HFF-Myc (cell line): Measurements from ENCODE around the gene ARRDC5.
"Not testable (repeated sequence)": the region's sequence is repeated elsewhere in the genome, so short reads cannot be mapped to it uniquely, and the experiment has no call there.

Source experiments
- DNase-seq: peaks from one replicate; pipeline ENCODE4 v3.0.0-alpha.2; 2011; ENCODE audit warnings: low read depth; ENCODE audit errors: extremely low read depth
- H3K4me3 ChIP-seq: replicated peaks from 2 replicates; pipeline ENCODE4 v1.5.1; 2011; ENCODE audit warnings: low read depth, mild to moderate bottlenecking, control low read depth, low read length
- CTCF ChIP-seq: IDR thresholded peaks from 2 replicates; pipeline ENCODE4 v1.5.1; 2012; ENCODE audit warnings: mild to moderate bottlenecking, low read depth, low read length, control low read depth; ENCODE audit errors: missing control alignments

Gene ARRDC5

DNA sequence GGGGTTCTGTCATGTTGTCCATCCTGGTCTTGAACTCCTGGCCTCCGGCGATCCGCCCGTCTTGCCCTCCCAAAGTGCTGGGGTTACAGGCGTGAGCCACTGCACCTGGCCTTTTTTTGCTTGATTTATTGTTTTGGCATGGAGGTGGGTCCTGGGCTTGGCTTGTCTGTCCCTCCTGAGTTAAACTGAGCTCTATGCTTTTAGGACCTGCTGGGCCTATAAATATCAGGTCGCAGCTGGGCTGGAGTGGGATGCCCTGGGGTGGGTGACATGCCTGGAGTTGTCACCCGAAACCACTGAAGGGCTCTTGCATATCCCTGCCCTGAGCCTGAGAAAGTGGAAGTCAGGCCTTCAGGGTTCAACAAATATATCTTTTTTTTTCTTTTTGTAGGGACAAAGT lies 5.5 kb downstream of the ARRDC5 start:
- no peak for TF ChIP-seq CTCF
- H3K4me3 ChIP-seq, result no peak overlapping the region
- no peak for DNase-seq

GRCh38 chr19:4896372-4896771 lies 6.3 kb downstream of the ARRDC5 start:
- DNase-seq, result no peak
- no peak overlapping the region for H3K4me3 ChIP-seq
- no peak for TF ChIP-seq CTCF

- DNase-seq, result not testable (repeated sequence)
Observed at GRCh38 chr19:4892962-4893361, 9.7 kb downstream of the ARRDC5 start.

GRCh38 chr19:4891066-4891465 lies 11.6 kb downstream of the ARRDC5 start:
- no peak for TF ChIP-seq CTCF
- H3K4me3 ChIP-seq, result no peak overlapping the region
- no peak for DNase-seq

More at GRCh38 chr19:4892962-4893361, 9.7 kb downstream of the ARRDC5 start:
- not testable (repeated sequence) for H3K4me3 ChIP-seq

- TF ChIP-seq CTCF, result no peak
- DNase-seq, result no peak
- no peak overlapping the region for H3K4me3 ChIP-seq
Observed at GRCh38 chr19:4889034-4889815, 13.5 kb downstream of the ARRDC5 start.

GRCh38 chr19:4887803-4888202 lies 14.9 kb downstream of the ARRDC5 start:
- not testable (repeated sequence) for DNase-seq, H3K4me3 ChIP-seq

DNA sequence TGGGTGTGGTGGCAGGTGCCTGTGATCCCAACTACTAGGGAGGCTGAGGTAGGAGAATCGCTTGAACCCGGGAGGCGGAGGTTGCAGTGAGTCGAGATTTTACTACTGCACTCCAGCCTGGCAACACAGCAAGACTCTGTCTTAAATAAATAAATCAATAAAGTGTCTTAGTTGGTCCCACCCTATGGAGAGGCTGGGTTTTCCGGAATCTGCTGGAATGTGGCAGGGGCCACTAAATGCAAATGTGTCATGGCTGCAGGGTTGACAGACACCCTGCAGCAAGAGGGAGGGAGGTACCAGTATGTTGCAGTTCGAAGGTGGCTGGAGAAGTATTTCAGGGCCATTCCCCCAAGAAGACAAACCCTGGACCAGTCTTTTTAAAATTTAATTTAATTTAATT lies 17.7 kb downstream of the ARRDC5 start:
- H3K4me3 ChIP-seq, DNase-seq: not testable (repeated sequence)

DNA sequence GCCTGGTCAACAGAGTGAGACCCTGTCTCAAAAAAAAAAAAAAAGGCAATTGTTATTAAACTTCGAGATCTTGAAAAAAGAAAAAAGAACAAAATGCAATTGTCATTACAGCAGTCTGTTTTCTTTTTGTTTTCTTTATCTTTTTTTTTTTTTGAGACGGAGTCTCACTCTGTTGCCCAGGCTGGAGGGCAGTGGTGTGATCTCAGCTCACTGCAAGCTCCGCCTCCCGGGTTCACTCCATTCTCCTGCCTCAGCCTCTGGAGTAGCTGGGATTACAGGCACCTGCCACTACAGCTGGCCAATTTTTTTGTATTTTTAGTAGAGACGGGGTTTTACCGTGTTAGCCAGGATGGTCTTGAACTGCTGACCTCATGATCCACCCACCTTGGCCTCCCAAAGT lies 19.8 kb downstream of the ARRDC5 start:
- not testable (repeated sequence) for H3K4me3 ChIP-seq, DNase-seq

- no peak for TF ChIP-seq CTCF
- no peak for DNase-seq
- H3K4me3 ChIP-seq, result no peak overlapping the region
Observed at GRCh38 chr19:4879041-4879440, 23.7 kb downstream of the ARRDC5 start.
